HG03558 (cell line): ENCODE data around the gene ADAMTS16.

Experiments used
- ATAC-seq: cut with Tn5 transposase; IDR thresholded peaks from one replicate; pipeline ENCODE4 v1.9.1; 2021; ENCODE audit warnings: moderate number of reproducible peaks; ENCODE audit not compliant: unreplicated experiment; ENCODE audit errors: extremely low read depth

ADAMTS16 gene

DNA sequence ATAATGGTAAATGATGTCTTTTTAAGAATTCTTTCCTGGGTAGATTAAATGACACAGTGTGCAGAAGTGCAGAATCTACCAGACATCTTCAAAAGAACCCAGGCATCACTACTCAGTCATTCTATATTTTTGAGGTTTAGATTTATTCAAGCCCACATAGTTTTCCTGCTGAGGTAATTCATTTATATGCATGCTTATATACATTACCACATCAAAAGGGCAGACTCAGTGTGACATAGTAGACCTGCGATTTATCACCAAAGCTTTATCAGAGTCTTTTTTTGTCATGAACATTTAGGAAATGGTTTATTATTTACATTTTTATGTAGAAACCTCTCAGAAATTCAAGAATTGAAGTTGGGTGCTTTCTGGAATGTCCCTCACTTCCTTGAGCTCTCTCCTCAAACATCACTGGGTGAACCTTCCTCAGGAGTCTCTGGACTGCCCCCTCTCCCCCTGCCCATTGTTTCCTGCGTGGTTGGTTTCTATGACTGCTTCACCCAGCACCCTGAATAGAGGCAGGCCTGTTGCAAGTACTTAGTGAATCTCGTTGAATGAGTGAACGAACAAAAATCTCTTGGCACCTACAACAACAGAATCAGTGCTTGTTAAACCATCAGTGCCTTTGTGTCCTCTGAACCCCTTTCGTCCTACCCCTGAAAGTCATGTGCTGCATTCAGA lies 42.5 kb downstream of the ADAMTS16 start:
- no peak for ATAC-seq

- ATAC-seq = no peak
Observed at GRCh38 chr5:5183189-5183699, 43.1 kb downstream of the ADAMTS16 start.

DNA sequence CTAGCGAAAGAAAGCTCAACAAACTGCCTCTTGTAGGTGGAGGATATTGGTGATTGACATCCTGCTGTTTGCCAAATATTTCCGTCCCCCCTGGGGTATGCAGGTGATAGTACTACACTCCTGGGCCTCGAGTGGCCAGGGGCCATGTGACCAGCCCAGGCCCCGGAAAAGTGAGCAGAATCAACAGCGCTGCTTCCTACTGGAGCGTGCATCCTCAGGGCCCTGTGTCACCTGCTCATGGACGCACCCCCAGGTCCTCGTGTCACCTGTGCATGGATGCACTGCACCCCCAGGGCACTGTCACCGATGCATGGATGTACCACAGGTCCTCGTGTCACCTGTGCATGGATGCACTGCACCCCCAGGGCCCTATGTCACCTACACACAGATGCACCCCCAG lies 43.8 kb downstream of the ADAMTS16 start:
- ATAC-seq = no peak

- ATAC-seq = no peak
Observed at GRCh38 chr5:5188376-5189050, 48.4 kb downstream of the ADAMTS16 start.

DNA sequence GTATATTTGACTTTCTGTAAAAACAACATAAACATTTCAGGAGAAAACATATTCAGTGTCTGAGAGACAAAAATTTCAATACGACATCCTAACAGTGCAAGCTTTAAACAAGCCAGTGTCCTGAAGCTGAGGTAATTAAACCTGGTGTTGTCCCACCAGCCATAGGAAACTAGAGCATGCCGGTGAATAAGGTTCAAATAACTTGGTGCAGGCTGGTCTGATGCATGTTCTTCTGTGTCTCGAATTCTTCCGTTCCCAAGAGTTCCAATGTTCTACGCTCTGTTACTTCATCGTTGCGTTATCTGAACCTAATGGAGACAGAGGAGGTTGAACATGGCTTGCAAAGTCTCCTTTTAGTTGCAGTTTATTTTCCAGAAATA lies 48.9 kb downstream of the ADAMTS16 start:
- no peak for ATAC-seq

GRCh38 chr5:5191906-5192305 lies 51.8 kb downstream of the ADAMTS16 start:
- no peak for ATAC-seq

GRCh38 chr5:5192681-5193080 lies 52.6 kb downstream of the ADAMTS16 start:
- no peak for ATAC-seq

DNA sequence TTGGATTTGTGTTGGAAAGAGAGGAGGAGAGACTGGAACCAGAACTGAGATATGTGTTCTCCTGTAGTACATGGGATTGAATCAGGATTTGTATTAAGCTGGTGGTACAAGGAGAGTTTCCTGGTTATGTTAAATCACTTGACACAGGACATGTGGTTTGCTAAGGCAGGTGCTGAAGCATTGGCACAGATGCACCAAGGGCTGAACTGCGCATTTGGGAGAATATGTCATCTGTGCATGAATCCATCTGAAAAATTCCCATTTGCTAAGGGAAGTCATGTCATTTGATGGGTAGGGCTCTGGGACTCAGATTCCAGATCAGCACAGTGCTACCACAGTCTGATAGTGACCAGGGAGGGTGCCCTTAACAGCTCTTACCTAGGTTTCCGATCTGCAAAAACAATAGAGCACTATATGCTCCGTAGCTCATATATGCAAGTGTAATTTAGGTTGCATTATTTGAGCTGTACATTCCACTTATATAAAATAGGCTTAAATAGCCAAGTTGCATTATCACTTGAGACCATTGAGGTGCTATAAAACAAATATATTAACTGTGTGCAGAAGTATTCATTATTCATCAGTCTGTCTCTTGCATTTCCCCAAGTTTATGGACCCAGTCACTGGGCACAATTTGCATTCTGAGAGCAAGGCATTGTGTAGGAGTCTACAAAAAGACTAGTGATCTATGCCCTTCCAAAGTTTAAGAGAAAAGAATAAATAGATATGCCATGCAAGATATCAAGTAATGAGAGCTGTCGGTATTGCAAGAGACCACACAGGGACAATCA lies 55.2 kb downstream of the ADAMTS16 start:
- ATAC-seq = no peak

GRCh38 chr5:5198135-5198534 lies 58.0 kb downstream of the ADAMTS16 start:
- no peak for ATAC-seq

DNA sequence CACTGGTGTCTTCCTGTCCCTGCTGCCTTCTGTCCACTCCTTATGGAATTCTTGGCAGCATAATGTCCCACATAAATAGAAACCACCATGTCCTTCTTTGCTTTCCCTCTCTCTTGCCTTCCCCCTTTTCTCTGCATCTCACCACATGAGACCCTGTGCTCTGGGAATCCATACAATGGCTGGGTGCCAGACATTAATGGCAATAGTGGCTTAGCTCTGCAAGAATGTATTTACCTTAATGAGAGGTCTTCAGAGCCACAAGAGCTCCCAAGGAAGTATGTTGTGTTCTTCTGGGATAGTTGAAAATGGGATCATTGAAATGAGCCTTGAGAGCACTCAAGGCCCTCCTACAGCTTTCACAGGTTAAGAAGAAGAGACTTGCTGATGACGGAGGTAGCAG lies 58.7 kb downstream of the ADAMTS16 start:
- ATAC-seq = no peak

- no peak for ATAC-seq
Observed at GRCh38 chr5:5199495-5199894, 59.4 kb downstream of the ADAMTS16 start.

GRCh38 chr5:5200133-5200532 lies 60.0 kb downstream of the ADAMTS16 start:
- ATAC-seq = no peak

DNA sequence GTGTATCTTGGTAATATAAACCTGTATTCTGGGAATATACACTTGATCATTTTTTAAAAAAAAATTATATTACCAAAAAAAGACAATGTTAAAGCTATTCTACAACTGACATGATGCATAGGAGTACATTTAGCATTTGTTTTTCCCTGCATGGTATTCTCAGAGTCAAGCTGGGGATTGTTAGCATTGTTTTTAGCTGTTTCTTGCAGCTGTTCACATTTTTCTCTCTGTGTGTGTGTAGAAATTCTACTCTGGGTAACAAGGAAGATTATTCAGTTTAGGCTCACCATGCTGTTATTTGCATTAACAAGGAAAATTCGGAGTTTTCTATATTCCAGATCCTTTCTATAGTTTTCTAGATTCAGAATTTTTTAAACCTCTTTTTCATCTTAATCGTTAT lies 62.2 kb downstream of the ADAMTS16 start:
- no peak for ATAC-seq

DNA sequence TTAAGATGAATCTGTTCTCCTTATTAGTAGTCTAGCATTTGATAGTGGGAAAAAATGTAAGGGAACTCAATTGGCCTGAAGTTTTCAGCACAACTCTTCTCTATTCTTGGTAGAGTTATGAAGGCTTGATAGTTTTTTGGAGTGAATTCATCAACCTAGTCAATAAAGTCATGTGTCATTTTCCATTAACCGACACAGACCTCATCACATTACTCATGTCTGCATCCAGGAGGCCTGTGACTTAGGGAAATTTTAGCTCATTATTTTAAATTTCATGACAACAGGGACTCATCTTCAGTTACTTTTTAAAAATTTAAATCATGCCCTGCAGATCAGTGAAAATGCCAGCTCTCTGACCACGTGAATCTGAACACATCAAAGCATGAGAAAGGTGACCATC lies 63.3 kb downstream of the ADAMTS16 start:
- no peak for ATAC-seq

DNA sequence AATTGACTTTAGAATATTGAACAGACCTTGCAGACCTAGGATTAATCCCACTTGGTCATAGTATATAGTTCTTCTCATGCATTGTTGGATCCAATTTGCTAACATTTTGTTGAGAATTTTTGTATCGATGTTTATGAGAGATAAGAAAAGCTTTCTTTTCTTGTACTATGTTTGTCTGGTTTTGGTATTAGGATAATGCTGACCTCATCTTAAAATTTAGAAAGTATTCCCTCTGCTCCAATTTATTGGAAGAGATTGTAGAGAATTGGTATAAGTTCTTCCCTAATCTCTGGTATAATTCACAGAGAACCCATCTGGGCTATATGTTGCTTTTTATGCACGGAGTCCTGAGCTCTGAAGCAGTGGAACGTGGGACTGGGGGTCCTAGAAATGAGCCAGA lies 67.7 kb downstream of the ADAMTS16 start:
- ATAC-seq = no peak

GRCh38 chr5:5209089-5209488 lies 69.0 kb downstream of the ADAMTS16 start:
- no peak for ATAC-seq

- ATAC-seq = no peak
Observed at GRCh38 chr5:5209510-5210286, 69.6 kb downstream of the ADAMTS16 start.

- no peak for ATAC-seq
Observed at GRCh38 chr5:5217371-5217770, 77.2 kb downstream of the ADAMTS16 start.

GRCh38 chr5:5218396-5218795 lies 78.3 kb downstream of the ADAMTS16 start:
- ATAC-seq = no peak

- no peak for ATAC-seq
Observed at GRCh38 chr5:5219541-5219940, 79.4 kb downstream of the ADAMTS16 start.
